ENCODE results near the gene TAF6. TPM values are rescaled to one million over a fixed set of nuclear protein-coding genes. Genes with fewer than 3 reads are reported as not detected.

The TAF6 gene
- total and polyA plus RNA-seq, 10 donors = 16.5 to 44.0 (median 36.2) TPM

DNA sequence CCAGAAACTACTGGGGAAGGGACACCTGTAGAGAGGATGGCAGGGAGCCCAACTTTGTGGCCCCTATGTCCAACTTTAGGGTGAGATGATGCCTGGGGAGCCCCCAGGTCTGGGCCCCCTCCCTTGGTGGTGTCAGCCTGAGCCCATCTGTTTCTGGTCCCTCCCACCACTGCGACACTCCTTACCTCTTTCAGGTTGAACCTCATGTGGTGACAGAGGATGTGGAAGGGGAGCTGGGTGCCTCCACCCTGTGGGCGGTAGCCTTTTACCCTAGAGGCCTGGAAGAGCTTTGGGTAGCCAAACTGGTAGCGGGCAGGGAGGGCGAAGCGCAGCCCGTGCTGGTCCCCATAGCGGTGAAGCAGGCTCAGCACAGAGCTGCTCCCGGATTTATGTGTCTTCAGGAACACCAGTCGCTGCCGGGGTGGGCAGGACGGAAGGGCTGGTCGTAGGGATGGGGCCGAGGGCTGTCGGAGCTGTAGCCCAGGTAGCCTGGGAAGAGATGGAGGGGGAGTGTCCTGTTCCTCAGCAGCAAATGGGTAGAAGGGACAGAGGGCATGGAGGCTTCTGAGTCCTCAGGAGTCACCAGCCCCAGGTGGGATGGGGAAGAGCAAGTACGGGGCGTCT, 47.3 kb upstream of the TAF6 start:
- no peaks in the 10 kb centered on the region for H3K36me3 ChIP-seq
- H3K27me3 ChIP-seq (replicated peaks in 1 of 7) = peaks cover 0 to 64% (median 31%) of the 10 kb centered on the region in 7 donors
- H3K27ac ChIP-seq = peak overlapping the region in 2 of 8 donors; percentile 28 to 38
- H3K9me3 ChIP-seq = no peaks in the 10 kb centered on the region
- TF ChIP-seq POLR2AphosphoS5 (IDR thresholded peaks at IDR 0.05) (no peak), POLR2A (IDR thresholded peaks at IDR 0.05) (no peak)
- TF ChIP-seq, protein P1, sequence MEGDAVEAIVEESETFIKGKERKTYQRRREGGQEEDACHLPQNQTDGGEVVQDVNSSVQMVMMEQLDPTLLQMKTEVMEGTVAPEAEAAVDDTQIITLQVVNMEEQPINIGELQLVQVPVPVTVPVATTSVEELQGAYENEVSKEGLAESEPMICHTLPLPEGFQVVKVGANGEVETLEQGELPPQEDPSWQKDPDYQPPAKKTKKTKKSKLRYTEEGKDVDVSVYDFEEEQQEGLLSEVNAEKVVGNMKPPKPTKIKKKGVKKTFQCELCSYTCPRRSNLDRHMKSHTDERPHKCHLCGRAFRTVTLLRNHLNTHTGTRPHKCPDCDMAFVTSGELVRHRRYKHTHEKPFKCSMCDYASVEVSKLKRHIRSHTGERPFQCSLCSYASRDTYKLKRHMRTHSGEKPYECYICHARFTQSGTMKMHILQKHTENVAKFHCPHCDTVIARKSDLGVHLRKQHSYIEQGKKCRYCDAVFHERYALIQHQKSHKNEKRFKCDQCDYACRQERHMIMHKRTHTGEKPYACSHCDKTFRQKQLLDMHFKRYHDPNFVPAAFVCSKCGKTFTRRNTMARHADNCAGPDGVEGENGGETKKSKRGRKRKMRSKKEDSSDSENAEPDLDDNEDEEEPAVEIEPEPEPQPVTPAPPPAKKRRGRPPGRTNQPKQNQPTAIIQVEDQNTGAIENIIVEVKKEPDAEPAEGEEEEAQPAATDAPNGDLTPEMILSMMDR (IDR thresholded peaks at IDR 0.05 in 8 of 11, conservative IDR thresholded peaks at IDR 0.05 in 3 of 11) = no peak
- no peak overlapping the region for H3K4me3 ChIP-seq
- WGBS, 5 donors = 65 to 74% (median 69%) methylated on average over 16 of the region's 16 CpGs
- no peak for DNase-seq
- H3K4me1 ChIP-seq = peaks cover 16 to 67% (median 34%) of the 10 kb centered on the region in 6 donors
- intact Hi-C loops (cut with DNase I; ENCODE audit: low total_unique reads) = no loop called here

- no peaks in the 10 kb centered on the region for H3K36me3 ChIP-seq
- H3K4me3 ChIP-seq = no peak overlapping the region
- TF ChIP-seq POLR2A (IDR thresholded peaks at IDR 0.05) (no peak), POLR2AphosphoS5 (IDR thresholded peaks at IDR 0.05) (no peak)
- TF ChIP-seq, protein P1 (IDR thresholded peaks at IDR 0.05 in 8 of 11, conservative IDR thresholded peaks at IDR 0.05 in 3 of 11) = no peak
- H3K4me1 ChIP-seq = peaks cover 10 to 51% (median 28%) of the 10 kb centered on the region in 6 donors
- WGBS, 5 donors = 87 to 93% (median 90%) methylated on average over 5 of the region's 5 CpGs
- DNase-seq = peak; percentile 53
- H3K27me3 ChIP-seq (replicated peaks in 1 of 7) = peaks cover 0 to 38% (median 13%) of the 10 kb centered on the region in 7 donors
- intact Hi-C loops (cut with DNase I; ENCODE audit: low total_unique reads) = no loop called here
- H3K27ac ChIP-seq = peak overlapping the region in 2 of 8 donors; percentile 32 to 51
- no peaks in the 10 kb centered on the region for H3K9me3 ChIP-seq
Observed at GRCh38 chr7:100163871-100164270, 44.7 kb upstream of the TAF6 start.

- Histone ChIP-seq H3K4me3 (no peak overlapping the region), H3K27me3 (replicated peaks in 1 of 7) (peaks cover 0 to 30% (median 13%) of the 10 kb centered on the region in 7 donors), H3K36me3 (no peaks in the 10 kb centered on the region), H3K9me3 (no peaks in the 10 kb centered on the region), H3K27ac (peak overlapping the region in 2 of 8 donors; percentile 32 to 51), H3K4me1 (peaks cover 2 to 49% (median 22%) of the 10 kb centered on the region in 6 donors)
- DNase-seq = peak; percentile 73
- TF ChIP-seq POLR2AphosphoS5 (IDR thresholded peaks at IDR 0.05) = no peak
- TF ChIP-seq, protein P1 (IDR thresholded peaks at IDR 0.05 in 8 of 11, conservative IDR thresholded peaks at IDR 0.05 in 3 of 11) = no peak
- TF ChIP-seq POLR2A (IDR thresholded peaks at IDR 0.05) = no peak
- WGBS, 5 donors = 58 to 75% (median 70%) methylated on average over 5 to 6 of the region's 6 CpGs
- intact Hi-C loops (cut with DNase I; ENCODE audit: low total_unique reads) = no loop called here
Observed at GRCh38 chr7:100163006-100163531, 43.9 kb upstream of the TAF6 start.

DNA sequence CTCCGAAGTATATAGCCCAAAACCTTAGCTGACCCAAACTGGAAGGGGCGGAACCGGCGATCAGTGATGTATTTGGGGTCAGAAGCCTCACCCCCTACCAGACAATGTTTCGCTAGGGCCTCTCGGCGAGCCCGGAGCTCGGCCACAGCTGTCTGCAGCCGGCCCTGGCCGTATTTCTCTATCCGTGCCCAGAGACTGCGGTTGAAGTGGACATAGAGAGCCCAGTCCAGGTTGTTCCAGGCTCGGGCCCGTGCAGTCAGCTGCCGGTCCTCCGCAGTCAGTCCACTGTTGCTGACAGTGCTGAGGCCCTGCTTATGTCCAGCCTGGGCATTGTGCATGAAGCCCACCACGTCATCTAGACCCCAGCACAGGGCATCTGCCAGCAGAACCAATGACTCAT, 40.9 kb upstream of the TAF6 start:
- Histone ChIP-seq H3K4me3 (no peak overlapping the region), H3K4me1 (peaks cover 10 to 61% (median 36%) of the 10 kb centered on the region in 6 donors), H3K27ac (no peak overlapping the region), H3K9me3 (no peaks in the 10 kb centered on the region), H3K27me3 (replicated peaks in 1 of 7) (peaks cover 0 to 6% (median 0%) of the 10 kb centered on the region in 7 donors), H3K36me3 (peaks cover 0 to 23% (median 16%) of the 10 kb centered on the region in 6 donors)
- WGBS, 5 donors = 93 to 97% (median 95%) methylated on average over 17 to 18 of the region's 18 CpGs
- TF ChIP-seq POLR2A (IDR thresholded peaks at IDR 0.05) (no peak), POLR2AphosphoS5 (IDR thresholded peaks at IDR 0.05) (no peak)
- TF ChIP-seq, protein P1 (IDR thresholded peaks at IDR 0.05 in 8 of 11, conservative IDR thresholded peaks at IDR 0.05 in 3 of 11) = no peak
- intact Hi-C loops (cut with DNase I; ENCODE audit: low total_unique reads) = no loop called here
- no peak for DNase-seq

All from spleen (tissue), 11 donors.